KOPT-K1 (cell line): ENCODE results near the gene EPHA1.

Experiments
- H3K27ac ChIP-seq: fragments of 200-600 bp; sonication (generic); 2 replicates; pipeline ENCODE4 v1.5.1; 2016; ENCODE audit warnings: antibody characterized with exemption, mild to moderate bottlenecking, low read depth, low read length; ENCODE audit not compliant: poor library complexity, severe bottlenecking
- H3K36me3 ChIP-seq: fragments of 200-600 bp; sonication (generic); 2 replicates; pipeline ENCODE4 v1.5.1; 2017; ENCODE audit warnings: antibody characterized with exemption, mild to moderate bottlenecking, low read length, moderate library complexity; ENCODE audit not compliant: insufficient read depth
- H3K9me3 ChIP-seq: fragments of 200-600 bp; sonication (generic); 2 replicates; pipeline ENCODE4 v1.5.1; 2017; ENCODE audit warnings: antibody characterized with exemption, low read length, mild to moderate bottlenecking; ENCODE audit not compliant: insufficient read depth, poor library complexity, severe bottlenecking

The EPHA1 gene

GRCh38 chr7:143343596-143343995, 65.1 kb downstream of the EPHA1 start:
- no peaks in the 10 kb centered on the region for H3K9me3 ChIP-seq
- no peak overlapping the region for H3K27ac ChIP-seq
- no peaks in the 10 kb centered on the region for H3K36me3 ChIP-seq

DNA sequence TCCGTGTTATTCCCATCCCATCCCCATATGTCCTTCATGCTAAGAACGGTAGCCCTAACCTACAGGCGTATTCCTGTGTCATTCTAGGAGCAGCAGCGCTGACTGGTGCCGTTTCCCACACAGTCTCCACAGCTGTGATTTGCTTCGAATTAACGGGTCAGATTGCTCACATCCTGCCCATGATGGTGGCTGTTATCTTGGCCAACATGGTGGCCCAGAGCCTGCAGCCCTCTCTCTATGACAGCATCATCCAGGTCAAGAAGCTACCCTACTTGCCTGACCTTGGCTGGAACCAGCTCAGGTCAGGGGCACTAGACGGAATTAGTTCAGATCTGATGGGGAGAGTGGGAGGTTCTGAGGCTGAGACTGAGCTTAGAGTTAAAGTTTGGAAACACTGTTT, 66.8 kb downstream of the EPHA1 start:
- H3K27ac ChIP-seq: no peak overlapping the region

More for the DNA sequence above, 66.8 kb downstream of the EPHA1 start:
- H3K9me3 ChIP-seq: peaks cover 3% of the 10 kb centered on the region
- H3K36me3 ChIP-seq: no peaks in the 10 kb centered on the region
